Measurements from ENCODE around the gene HSPA1B.
"Not testable (repeated sequence)": the region's sequence is repeated elsewhere in the genome, so short reads cannot be mapped to it uniquely, and the experiment has no call there.

Gene HSPA1B

GRCh38 chr6:31829633-31830283, 2.2 kb downstream of the HSPA1B start:
- DNase-seq = peak; percentile 61

GRCh38 chr6:31830886-31831335, 3.4 kb downstream of the HSPA1B start:
- no peak for DNase-seq

DNA sequence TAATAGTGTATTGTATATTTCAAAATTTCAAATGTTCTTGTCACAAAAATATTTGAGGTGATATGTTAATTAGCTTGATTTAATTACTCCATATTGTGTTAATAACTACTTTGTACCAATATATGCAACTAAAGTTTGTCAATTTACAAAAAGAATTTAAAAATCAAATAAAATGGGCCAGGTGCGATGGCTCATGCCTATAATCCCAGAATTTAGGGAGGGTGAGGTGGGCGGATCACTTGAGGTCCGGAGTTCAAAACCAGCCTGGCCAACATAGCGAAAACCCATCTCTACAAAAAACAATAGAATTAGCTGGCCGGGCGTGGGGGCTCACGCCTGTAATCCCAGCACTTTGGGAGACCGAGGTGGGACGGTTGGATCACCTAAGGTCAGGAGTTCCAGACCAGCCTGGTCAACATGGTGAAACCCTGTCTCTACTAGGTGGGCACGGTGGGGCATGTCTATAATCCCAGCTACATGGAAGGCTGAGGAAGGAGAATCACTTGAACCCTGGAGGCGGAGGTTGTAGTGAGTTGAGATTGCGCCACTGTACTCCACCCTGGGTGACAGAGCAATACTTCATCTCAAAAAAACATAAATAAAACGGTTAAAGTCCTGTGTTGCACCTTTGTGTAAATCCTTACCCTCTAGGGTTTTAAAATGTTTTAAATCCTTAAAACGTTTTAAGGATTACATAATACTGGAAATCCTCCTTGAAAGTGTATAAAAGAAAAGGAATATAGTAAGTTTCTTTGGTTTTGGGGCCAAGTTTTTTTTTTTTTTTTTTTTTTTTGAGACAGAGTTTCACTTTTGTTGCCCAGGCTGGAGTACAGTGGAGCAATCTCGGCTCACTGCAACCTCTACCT, 4.0 kb downstream of the HSPA1B start:
- DNase-seq = peak; percentile 57

DNA sequence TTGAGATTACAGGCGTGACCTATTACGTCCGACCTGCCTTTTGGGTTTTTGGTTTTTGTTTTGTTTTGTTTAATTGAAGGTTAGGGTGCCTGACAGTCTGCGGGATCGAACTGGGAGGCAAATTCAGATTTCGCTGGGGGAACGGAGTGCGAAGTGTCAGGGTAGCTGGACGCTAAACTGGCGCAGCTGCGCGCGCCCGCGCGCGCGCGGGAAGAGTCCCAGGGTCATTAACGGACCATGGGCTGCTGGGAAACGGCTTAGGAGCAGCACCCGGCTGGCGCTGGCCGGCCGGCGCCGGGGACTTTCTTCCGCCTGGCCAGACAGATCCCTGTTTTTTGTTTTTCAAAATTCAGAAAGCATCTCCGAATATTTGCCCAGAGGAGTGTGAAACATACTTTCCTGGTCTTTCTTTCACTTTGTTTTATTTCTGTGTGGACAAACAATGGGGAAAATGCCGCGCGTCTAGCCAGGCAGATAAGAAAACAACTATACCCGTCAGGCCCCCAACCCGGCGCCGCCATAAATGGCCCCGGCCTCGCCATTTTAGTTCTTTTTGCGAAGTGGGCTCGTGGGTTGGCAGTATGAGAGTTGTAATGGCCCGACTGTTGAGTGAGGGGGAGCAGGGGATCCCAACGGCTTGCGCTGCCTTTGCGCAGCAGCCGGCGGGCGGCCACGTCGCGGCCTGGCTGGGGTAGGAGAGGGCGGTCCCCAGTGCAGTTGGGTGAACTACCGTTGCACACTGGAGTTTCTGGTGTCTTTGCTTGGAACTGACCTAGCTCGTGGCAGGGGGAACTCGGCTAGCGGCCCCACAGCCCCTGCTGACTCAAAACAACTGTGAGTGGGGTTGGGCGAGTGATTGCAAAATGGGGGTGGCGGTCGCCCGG, 7.1 kb downstream of the HSPA1B start:
- peak; percentile 89 for DNase-seq

- DNase-seq = no peak
Observed at GRCh38 chr6:31836047-31836473, 8.5 kb downstream of the HSPA1B start.

- peak; percentile 64 for DNase-seq
Observed at GRCh38 chr6:31836474-31837368, 9.2 kb downstream of the HSPA1B start.

- DNase-seq = no peak
Observed at GRCh38 chr6:31837369-31838113, 10.0 kb downstream of the HSPA1B start.

GRCh38 chr6:31838114-31838553, 10.6 kb downstream of the HSPA1B start:
- not testable (repeated sequence) for DNase-seq

DNA sequence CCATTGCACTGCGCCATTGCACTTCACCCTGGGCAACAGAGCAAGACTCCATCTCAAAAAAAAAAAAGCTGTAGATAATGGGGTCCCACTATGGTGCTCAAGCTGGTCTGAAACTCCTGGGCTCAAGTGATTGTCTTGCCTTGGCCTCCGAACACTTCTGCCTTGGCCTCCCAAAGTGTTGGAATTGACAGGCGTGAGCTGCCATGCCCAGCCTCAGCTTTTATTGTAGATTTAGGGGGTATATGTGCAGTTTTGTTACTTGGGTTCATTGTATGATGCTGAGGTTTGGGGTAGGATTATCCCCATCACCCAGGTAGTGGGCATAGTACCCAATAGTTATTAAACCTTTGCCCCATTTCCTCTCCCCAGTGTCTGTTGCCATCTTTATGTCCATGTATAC, 11.4 kb downstream of the HSPA1B start:
- DNase-seq = no peak

- DNase-seq = not testable (repeated sequence)
Observed at GRCh38 chr6:31839779-31840126, 12.2 kb downstream of the HSPA1B start.

DNA sequence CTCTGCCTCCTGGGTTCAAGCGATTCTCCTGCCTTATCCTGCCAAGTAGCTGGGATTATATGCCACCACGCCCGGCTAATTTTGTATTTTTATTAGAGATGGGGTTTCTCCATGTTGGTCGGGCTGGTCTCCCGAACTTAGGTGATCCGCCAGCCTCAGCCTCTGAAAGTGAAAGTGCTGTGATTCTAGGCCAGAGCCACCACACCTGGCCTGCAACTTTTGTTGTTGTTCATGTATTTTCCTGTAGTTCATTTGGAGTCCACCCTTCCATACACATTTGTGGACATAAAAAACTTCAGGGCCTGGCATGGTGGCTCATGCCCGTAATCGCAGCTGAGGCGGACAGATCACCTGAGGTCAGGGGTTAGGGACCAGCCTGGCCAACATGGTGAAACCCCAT, 14.5 kb downstream of the HSPA1B start:
- DNase-seq = no peak

DNA sequence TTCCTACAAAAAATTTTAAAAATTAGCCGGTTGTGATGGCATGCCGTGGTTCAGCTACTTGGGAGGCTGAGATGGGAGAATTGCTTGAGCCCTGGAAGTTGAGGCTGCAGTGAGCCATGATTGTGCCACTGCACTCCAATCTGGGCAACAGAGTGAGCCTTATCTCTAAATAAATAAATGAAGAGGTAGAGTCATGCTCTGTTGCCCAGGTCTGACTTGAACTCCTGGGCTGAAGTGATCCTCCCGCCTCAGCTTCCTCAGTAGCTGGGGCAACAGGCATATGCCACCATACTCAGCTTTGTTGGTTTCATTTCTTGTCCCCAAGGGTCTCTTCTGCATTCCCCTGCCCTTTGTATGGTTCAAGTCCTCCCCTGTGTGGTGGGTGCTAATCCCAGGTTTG, 17.0 kb downstream of the HSPA1B start:
- no peak for DNase-seq

DNA sequence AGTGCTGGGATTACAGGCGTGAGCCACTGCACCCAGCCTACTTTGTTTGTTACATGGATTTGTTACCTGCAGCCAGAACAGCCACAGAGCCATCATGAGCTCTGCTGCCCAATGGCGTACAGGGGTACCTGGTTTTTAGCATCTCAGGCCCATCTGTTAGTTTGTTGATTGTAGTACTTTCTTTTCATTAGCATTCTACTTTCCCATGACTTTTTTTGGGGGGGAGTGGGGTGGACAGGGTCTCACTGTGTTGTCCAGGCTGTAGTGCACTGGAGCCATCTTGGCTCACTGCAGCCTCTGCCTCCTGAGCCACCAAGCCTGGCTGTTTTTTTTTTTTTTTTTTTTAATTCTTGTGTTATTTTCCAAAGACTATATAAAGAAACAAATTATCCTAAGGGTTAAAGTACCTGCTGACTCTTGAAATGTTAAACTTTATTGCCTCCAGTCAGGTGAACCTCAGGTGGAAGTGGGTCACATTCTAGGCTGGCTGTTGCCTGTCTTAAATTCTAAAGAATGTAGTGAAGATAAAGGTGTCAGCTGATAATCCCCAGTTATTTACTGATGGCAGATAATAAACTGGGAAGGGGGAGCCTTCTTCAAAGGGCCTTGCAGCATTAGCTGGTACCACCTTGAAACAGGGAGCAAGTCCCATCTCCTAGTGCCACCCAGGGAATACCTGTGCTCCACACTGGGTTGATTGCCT, 19.9 kb downstream of the HSPA1B start:
- no peak for DNase-seq

DNA sequence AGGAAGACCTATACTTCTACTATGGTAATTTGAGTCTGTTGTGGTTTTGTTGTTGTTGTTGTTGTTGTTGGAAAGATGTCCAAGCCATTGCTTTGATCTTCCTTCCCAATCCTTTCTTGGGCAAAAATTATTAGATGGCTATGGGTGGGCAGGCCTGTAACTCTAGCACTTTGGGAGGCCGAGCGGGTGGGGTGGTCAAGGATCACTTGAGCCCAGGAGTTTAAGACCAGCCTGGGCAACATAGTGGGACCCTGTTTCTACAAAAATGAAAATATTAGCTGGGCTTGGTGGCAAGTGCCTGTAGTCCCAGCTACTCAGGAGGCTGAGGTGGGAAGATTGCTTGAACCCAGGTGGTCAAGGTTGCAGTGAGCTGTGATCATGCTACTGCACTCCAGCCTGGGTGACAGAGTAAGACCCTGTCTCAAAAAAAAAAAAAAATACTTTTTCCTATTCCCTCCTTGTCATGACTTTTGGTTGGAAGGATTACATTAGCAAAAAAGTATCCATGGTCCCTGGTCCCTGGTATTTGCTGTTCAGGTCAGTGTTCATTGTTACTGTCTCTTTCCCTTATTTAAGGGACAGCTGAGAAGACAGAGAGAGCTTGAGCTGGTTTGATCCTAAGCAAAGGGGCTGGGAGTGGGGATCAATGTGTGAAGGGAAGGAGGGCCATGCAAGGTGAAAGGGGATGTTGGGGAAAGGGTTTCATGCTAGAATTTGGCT, 23.4 kb downstream of the HSPA1B start:
- DNase-seq = no peak

DNA sequence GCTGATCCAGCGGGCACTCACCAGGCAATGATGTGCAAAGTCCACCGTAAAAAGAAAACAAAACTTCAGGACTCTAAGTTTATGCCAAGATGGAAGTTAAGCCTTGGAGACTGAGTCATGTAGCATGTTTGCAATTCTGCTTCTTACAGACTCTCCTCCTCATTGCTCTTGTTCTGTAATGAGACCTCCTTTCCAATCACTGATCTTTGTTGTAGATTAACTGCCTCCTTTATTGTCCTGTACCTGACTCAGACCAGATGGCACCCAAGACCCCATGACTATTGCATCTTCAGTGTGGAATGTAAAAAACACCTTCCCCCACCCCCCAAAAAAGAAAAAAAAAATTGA, 23.9 kb downstream of the HSPA1B start:
- DNase-seq = no peak

GRCh38 chr6:31851980-31852718, 24.6 kb downstream of the HSPA1B start:
- not testable (repeated sequence) for DNase-seq

GRCh38 chr6:31857774-31858173, 30.2 kb downstream of the HSPA1B start:
- DNase-seq = not testable (repeated sequence)

GRCh38 chr6:31858707-31859106, 31.2 kb downstream of the HSPA1B start:
- no peak for DNase-seq

DNA sequence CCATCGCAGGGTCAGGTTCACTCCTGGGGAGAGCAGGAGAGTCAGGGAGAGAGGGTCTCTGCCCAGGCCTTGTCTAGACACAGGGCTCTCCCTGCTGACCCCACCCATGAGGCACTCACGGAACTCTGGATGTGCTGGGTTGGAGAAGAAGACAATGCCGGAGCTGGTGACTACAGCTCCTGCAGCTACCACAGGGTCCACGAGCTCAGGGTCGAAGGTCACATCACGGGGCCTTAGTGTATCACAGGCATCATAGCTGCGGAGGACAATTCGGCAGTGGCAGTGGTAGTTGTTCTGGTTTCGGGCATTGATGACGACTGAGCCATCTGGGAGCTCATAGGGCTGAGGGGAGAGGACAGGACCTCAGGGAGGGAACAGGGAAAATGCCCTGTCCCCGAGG, 32.4 kb downstream of the HSPA1B start:
- DNase-seq = no peak

Data from suppressor macrophage treated with lipopolysaccharide for 4 hours (primary cell).